HG03045 (cell line): ENCODE data around the gene ADCY7.
A peak's percentile ranks its signal among the peaks of the same experiment; 100 is the strongest.

Experiments used
- ATAC-seq: cut with Tn5 transposase; IDR thresholded peaks from one replicate; pipeline ENCODE4 v1.9.1; 2021; ENCODE audit warnings: mild to moderate bottlenecking, moderate library complexity; ENCODE audit not compliant: unreplicated experiment

ADCY7 gene

GRCh38 chr16:50279504-50279865 lies 13.1 kb downstream of the ADCY7 start:
- no peak for ATAC-seq

DNA sequence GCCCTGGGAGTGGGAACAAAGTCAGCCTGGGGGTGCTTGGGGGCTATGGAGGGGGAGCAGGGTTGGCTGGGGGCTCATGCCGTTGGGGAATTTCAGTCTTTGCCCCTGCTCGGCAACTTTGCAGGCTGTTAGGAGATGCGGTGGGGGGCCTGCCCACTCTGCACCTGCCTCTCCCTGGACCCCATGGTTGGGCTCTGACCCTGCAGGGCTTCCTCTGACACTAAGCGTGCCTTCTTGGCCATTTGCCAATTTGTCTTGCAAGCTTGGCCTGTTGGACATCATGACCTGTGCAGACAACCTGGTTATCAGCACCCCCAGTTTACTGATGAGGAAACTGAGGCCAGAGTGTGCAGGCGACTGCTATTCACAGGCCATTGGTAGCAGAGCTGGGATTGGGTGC lies 14.6 kb downstream of the ADCY7 start:
- ATAC-seq: no peak

DNA sequence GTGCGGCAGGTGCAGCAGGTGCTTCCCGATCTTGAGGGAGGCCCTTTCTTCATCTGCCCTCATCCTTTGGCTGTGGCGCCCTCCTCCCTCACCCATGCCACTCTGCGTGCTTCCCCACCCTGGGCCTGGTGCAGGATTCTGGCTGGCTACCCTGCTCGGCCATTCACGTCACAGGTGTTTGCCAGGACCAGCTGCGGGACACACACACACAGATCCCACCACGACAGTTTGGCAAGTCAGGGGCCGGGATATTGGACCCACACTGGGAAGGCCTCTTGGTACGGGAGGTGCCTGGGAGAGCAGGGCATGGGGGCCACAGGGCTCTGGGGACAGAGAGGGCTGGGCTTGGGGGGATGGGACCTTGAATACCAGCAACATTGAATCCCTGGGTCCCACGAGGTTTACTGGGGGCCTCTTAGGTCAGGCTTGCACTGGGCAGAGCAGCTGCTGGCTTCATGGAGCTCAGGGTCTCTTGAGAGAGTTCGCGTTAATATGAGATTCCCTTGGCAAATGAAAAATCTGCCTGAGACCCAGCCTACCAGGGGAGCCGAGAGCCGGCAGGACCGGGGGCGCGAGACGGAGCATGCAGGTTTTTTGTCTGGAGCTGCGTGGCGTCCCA lies 15.1 kb downstream of the ADCY7 start:
- ATAC-seq: no peak

DNA sequence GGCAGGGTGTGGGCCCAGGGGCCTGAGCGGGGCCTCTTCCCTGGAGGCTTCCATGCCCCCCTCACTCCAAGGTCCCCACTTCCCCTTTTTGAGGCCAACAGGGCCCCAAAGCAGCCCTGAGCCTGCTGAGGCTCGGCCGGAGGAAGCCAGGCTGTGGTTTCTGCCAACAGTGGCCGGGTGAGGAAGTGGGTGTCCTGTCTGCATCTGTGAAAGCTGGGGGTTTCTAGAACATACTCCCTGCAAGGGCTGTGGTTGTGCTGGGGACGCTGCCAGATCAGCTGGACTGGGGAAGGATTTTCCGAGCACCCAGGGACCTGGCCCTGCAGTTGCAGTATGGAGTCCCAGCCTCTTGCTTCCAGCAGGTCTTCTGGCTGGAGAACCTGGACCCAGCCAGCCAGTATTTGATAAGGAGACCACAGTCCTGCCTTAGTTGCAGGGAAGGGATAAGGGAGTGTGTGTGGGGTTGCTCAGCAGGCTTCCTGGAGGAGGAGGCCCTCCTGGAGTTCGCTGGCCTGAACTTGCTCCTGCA lies 15.7 kb downstream of the ADCY7 start:
- peak; percentile 77 for ATAC-seq

- ATAC-seq: no peak
Observed at GRCh38 chr16:50282955-50283631, 16.7 kb downstream of the ADCY7 start.

- no peak for ATAC-seq
Observed at GRCh38 chr16:50284131-50284911, 18.0 kb downstream of the ADCY7 start.

DNA sequence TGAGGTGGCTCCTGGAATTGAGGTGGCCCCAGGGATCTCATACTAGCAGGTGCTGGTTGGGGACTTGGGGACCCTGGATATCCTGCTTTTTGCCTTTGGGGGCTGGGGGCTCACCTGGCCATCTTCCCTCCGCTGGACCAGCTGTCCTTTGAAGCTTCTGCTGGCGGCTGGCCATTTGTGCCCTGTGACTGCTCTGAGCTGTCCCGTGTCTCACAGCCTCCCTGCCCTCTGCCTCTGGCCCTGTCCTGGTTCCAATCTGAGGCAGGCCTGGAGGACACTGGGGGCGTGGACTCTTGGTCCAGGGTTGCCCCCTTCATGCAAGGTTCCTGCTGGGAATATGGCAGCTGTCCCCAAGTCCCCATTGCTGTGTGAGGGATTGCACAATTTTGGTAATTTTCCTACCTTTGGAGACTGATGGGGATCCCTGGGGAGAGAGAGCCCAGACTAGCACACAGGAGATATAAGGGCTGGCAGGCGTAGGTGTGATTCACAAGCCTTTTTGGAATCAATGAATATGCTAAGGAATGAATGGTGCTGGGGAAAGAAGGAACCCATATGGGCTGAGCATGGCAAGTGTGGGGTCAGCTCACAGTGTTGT lies 19.2 kb downstream of the ADCY7 start:
- ATAC-seq: no peak

DNA sequence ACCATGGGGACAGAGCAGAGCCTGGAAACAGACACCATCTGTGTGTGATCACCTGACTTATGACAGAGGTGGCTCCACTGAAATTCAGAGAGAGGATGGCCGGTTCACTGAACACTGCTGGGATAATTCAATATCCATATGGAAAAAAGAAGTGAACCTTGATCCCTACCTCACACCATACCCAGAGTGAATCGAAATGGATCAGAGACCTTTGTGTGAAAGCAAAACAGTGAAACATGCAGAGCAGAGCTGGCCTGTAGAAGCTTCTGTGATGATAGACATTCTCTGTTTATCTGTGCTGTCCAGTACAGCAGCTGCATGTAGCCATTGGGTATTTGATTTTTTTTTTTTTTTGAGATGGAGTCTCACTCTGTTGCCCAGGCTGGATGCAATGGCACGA lies 20.3 kb downstream of the ADCY7 start:
- no peak for ATAC-seq

- no peak for ATAC-seq
Observed at GRCh38 chr16:50288026-50288425, 21.7 kb downstream of the ADCY7 start.

GRCh38 chr16:50288920-50289319 lies 22.6 kb downstream of the ADCY7 start:
- no peak for ATAC-seq

- ATAC-seq: no peak
Observed at GRCh38 chr16:50289950-50290764, 23.8 kb downstream of the ADCY7 start.

- no peak for ATAC-seq
Observed at GRCh38 chr16:50290856-50291255, 24.5 kb downstream of the ADCY7 start.

DNA sequence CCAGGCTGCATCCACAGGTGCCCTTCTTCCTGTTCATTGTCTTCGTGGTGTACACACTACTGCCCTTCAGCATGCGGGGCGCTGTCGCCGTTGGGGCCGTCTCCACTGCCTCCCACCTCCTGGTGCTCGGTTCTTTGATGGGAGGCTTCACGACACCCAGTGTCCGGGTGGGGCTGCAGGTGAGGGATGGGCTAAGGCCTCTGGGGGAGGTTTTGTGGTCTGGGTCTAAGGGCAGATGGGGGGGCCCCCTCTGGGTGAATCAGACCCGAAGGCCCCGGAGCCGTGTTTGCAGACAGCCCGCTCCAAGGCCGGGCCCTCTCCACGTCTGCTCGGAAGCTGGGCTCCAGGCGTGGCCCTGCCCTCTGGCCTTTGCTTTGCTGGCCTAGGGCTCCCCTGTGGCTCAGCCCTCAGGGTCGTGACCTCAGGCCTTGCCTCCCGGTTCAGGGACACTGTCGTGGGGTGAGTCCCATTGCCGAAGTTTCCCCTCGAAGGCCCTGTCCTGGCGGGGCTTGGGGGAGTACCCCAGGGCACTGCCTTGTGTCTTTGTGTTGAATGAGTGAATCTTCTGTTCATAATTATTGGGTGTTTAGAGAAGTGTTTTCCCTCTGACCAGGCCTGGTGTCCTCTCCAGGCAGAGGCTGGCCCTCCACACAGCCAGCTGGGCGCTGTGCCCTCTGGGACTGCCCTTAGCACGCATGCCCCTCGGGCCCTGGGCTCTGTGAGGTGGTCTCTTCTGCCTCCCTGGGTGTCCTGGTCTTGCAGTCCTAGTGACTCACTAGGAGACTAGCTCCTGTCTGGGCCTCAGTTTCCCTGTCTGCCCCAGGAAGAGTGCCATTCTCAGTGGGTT lies 25.6 kb downstream of the ADCY7 start:
- ATAC-seq: no peak

- no peak for ATAC-seq
Observed at GRCh38 chr16:50292566-50292948, 26.2 kb downstream of the ADCY7 start.

DNA sequence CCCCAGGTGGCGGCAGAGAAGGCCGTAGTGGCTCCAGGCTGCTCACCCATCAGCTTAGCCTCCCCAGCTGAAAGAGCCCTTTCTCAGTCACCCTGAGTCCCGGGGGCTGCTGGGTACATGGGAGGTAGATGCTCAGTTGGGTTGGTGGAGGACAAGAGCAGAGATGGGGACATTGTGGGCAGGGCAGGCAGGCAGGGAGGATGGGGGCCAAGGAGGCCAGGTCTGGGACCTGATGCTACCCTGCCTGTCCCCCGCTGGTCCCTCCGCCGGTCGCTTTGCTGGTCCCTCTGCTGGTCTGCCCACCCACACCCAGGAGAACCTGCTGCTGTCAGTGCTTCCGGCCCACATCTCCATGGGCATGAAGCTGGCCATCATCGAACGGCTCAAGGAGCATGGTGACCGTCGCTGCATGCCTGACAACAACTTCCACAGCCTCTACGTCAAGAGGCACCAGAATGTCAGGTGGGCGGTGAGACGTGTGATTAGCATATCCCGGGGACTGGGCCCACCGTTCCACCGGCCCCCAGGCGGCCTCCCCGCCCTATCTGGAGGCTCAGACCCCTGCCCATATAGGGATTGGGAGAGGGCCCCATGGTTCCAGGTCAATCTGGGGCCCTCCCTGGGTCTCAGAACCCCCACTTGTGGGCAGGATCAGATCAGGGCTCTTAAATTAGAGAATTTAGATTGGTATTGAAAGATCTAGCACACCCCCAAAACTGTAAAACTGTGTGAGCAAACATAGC lies 26.9 kb downstream of the ADCY7 start:
- ATAC-seq: no peak

- ATAC-seq: no peak
Observed at GRCh38 chr16:50293994-50294855, 27.9 kb downstream of the ADCY7 start.

DNA sequence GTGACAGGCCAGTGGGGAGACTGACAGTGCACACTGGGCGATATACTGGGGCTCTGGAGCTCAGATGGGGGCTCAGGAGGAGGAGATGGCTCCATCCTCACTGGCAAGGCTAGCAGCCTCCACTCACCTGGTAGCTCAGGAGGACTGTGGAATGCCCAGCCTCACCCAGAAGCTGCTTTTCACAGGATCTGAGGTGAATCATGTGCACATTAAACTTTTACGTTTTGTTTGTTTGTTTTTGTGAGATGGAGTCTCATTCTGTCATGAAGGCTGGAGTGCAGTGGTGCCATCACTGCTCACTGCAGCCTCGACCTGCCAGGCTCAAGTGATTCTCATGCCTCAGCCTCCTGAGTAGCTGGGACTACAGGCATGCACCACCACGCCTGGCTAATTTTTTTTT lies 28.6 kb downstream of the ADCY7 start:
- no peak for ATAC-seq

DNA sequence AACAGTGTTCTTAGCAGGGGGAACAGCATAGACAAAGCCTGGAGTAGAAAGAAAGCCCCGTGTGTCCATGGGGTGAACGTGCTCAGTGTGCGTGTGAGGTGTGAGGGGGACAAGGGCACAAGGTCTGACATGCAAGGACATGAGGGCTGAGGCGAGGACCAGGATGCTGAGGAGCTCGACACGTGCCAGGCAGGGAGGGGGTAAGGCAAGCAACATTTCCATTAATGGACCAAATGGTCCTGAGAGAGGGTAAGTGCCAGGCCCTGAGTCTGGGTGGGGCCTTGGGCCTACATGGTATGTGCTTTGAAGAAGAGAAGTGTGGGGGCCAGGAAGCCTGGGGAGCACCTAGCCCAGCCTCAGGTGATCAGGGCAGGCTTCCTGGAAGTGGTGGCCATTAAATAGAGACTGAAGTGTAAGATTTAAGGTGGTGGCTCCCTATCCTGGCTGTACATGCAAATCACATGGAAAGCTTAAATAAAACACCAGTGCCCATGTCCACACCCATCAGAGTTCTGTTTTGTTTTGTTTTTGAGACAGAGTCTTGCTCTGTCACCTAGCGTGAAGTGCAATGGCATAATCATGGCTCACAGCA lies 29.3 kb downstream of the ADCY7 start:
- no peak for ATAC-seq
